SK-N-MC (cell line): Measurements from ENCODE around the gene NMBR.
"Not testable (repeated sequence)": the region's sequence is repeated elsewhere in the genome, so short reads cannot be mapped to it uniquely, and the experiment has no call there.

Experiments
- DNase-seq: peaks from one replicate; pipeline ENCODE4 v3.0.0-alpha.2; 2011; ENCODE audit warnings: low read depth, low spot score
- H3K27ac ChIP-seq: fragments of 200-600 bp; sonication (generic); 2 replicates; pipeline ENCODE4 v1.5.1; 2016; ENCODE audit warnings: mixed run types
- H3K36me3 ChIP-seq: fragments of 200-600 bp; sonication (generic); 2 replicates; pipeline ENCODE4 v1.6.1; 2017; ENCODE audit warnings: antibody characterized with exemption, low read length, mixed read lengths; ENCODE audit not compliant: insufficient read depth
- H3K4me3 ChIP-seq: fragments of 200-600 bp; sonication (generic); 2 replicates; pipeline ENCODE4 v1.5.1; 2016
- H3K9ac ChIP-seq: fragments of 200-600 bp; sonication (generic); 2 replicates; pipeline ENCODE4 v1.8.0; 2017; ENCODE audit warnings: mixed run types, mixed read lengths; ENCODE audit not compliant: insufficient read length
- H3K9me3 ChIP-seq: fragments of 200-600 bp; sonication (generic); 2 replicates; pipeline ENCODE4 v1.6.1; 2017; ENCODE audit warnings: low read depth, mild to moderate bottlenecking, antibody characterized with exemption, low read length, moderate library complexity, mixed read lengths
- EZH2 ChIP-seq: fragments of 200-600 bp; sonication (generic); IDR thresholded peaks from one replicate; pipeline ENCODE4 v1.6.1; 2017; ENCODE audit warnings: antibody characterized with exemption
- FOXP2 ChIP-seq: optimal IDR thresholded peaks from 2 replicates; pipeline ENCODE3; 2011; ENCODE audit warnings: mild to moderate bottlenecking, moderate library complexity; ENCODE audit not compliant: insufficient read depth; ENCODE audit errors: extremely low read length, control extremely low read depth
- POLR2AphosphoS5 ChIP-seq: IDR thresholded peaks from 2 replicates; pipeline ENCODE4 v1.6.1; 2012; ENCODE audit warnings: mild to moderate bottlenecking, low read depth, low read length, borderline replicate concordance

Gene NMBR

DNA sequence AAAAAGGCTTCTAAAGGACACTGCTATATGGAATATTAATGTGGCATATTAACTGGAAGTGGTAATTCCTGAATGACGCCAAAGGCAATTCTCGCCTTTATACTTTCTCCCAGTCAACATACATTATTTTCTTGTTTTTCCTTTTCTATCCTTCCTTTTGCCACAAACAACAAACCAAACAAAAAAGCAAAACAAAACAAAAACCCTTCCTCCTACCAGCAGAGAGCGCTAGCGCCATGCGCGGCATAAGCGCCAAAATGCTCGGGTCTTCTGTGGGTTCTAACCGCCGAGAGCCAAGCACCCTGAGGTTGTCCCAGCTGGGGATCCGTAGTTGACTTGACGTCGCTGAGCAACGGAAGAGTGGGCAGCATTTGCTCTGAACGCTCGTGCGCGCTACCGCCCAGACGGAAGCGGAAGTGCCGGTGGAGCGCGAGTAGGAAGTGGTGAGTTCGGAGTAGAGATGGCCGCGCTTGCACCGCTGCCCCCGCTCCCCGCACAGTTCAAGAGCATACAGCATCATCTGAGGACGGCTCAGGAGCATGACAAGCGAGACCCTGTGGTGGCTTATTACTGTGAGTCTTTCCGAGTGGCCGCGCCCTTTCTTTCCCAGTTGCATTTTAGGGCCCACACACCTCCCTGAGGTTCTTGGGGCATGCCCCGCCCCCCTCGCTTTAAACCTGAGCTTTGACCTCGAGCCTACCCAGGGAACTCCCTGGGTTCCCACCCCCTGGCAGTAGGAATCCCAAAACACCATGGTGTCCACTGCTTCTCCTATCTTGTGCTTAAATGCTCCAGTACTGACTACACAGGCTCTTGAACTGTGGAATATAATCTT, at the start of gene NMBR, which contains the start of gene VTA1:
NMBR (minus strand) TSS at position 295 of the 835 bp plus-strand sequence. CDS start 58,464 bp downstream, outside the sequence.
VTA1 (plus strand) TSS at position 436 of the 835 bp plus-strand sequence; CDS start at position 461, 25 bp downstream.
- H3K36me3 ChIP-seq = peaks cover 30% of the 10 kb centered on the region
- H3K4me3 ChIP-seq = peak within 1 kb of the TSS; percentile 88
- no peaks in the 10 kb centered on the region for H3K9me3 ChIP-seq
- peak within 1 kb of the TSS; percentile 88 for H3K9ac ChIP-seq
- peak; percentile 97 for DNase-seq
- TF ChIP-seq EZH2 (no peak), FOXP2 (peak; percentile 90), POLR2AphosphoS5 (peak; percentile 87)
- peak within 1 kb of the TSS; percentile 45; the same call in 1 of the 2 replicates for H3K27ac ChIP-seq

- no peak for DNase-seq
- TF ChIP-seq POLR2AphosphoS5 (no peak), FOXP2 (no peak), EZH2 (no peak)
- no peak overlapping the region for H3K4me3 ChIP-seq
- no peak overlapping the region for H3K27ac ChIP-seq
- H3K9me3 ChIP-seq = no peaks in the 10 kb centered on the region
- peaks cover 59% of the 10 kb centered on the region for H3K36me3 ChIP-seq
- H3K9ac ChIP-seq = no peak overlapping the region
These were observed 49.1 kb upstream of the NMBR start for GRCh38 chr6:142195862-142196541.

GRCh38 chr6:142193621-142194020, 46.7 kb upstream of the NMBR start:
- Histone ChIP-seq H3K9me3 (no peaks in the 10 kb centered on the region), H3K4me3 (no peak overlapping the region), H3K9ac (no peak overlapping the region), H3K36me3 (peaks cover 47% of the 10 kb centered on the region), H3K27ac (no peak overlapping the region)
- no peak for DNase-seq
- TF ChIP-seq POLR2AphosphoS5 = no peak
- no peak for TF ChIP-seq FOXP2
- no peak for TF ChIP-seq EZH2

GRCh38 chr6:142192343-142192742, 45.4 kb upstream of the NMBR start:
- no peak overlapping the region for H3K27ac ChIP-seq
- no peaks in the 10 kb centered on the region for H3K9me3 ChIP-seq
- H3K9ac ChIP-seq = no peak overlapping the region
- DNase-seq = no peak
- TF ChIP-seq EZH2 (no peak), FOXP2 (no peak), POLR2AphosphoS5 (no peak)
- no peak overlapping the region for H3K4me3 ChIP-seq
- H3K36me3 ChIP-seq = peaks cover 41% of the 10 kb centered on the region

GRCh38 chr6:142189057-142189456, 42.1 kb upstream of the NMBR start:
- H3K27ac ChIP-seq = no peak overlapping the region; the same call in 1 of the 2 replicates
- no peak overlapping the region for H3K4me3 ChIP-seq
- no peak overlapping the region for H3K9ac ChIP-seq
- DNase-seq = no peak
- peaks cover 14% of the 10 kb centered on the region for H3K36me3 ChIP-seq
- H3K9me3 ChIP-seq = no peaks in the 10 kb centered on the region
- no peak for TF ChIP-seq EZH2
- TF ChIP-seq FOXP2 = no peak
- TF ChIP-seq POLR2AphosphoS5 = no peak

DNA sequence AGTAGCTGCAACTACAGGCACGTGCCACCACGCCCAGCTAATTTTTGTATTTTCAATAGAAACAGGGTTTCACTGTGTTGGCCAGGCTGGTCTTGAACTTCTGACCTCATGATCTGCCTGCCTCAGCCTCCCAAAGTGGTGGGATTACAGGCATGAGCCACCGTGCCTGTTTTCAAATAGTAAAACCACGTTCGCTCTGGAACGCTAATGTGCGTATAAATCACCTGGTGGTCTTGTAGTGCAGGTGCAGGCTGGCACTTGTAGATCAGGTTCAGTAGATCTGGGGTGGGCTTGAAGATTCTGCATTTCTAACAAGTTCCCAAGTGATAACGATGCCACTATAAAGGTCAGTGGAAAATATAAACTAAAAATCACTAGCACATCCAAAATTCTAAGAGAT, 41.4 kb upstream of the NMBR start:
- H3K36me3 ChIP-seq, H3K27ac ChIP-seq, DNase-seq, H3K9me3 ChIP-seq, H3K9ac ChIP-seq, H3K4me3 ChIP-seq: not testable (repeated sequence)

- Histone ChIP-seq H3K4me3 (no peak overlapping the region), H3K27ac (no peak overlapping the region), H3K36me3 (0 out of 2 replicates have a peak, but pooled peaks cover 6% of the 10 kb centered on the region), H3K9ac (no peak overlapping the region), H3K9me3 (no peaks in the 10 kb centered on the region)
- no peak for DNase-seq
- TF ChIP-seq EZH2 (no peak), POLR2AphosphoS5 (no peak), FOXP2 (no peak)
These were observed 40.3 kb upstream of the NMBR start for GRCh38 chr6:142187209-142187608.

- no peak overlapping the region for H3K9ac ChIP-seq
- TF ChIP-seq EZH2 (no peak), FOXP2 (no peak), POLR2AphosphoS5 (no peak)
- 0 out of 2 replicates have a peak, but pooled peaks cover 6% of the 10 kb centered on the region for H3K36me3 ChIP-seq
- H3K9me3 ChIP-seq = no peaks in the 10 kb centered on the region
- DNase-seq = no peak
- no peak overlapping the region for H3K27ac ChIP-seq
- no peak overlapping the region for H3K4me3 ChIP-seq
These were observed 38.7 kb upstream of the NMBR start for GRCh38 chr6:142185641-142186040.

GRCh38 chr6:142184307-142184706, 37.4 kb upstream of the NMBR start:
- no peaks in the 10 kb centered on the region for H3K9me3 ChIP-seq
- H3K4me3 ChIP-seq = no peak overlapping the region
- no peak overlapping the region for H3K9ac ChIP-seq
- TF ChIP-seq EZH2 (no peak), FOXP2 (no peak), POLR2AphosphoS5 (no peak)
- DNase-seq = no peak
- no peak overlapping the region for H3K27ac ChIP-seq
- no peaks in the 10 kb centered on the region; the same call in 1 of the 2 replicates for H3K36me3 ChIP-seq
